ENCODE results near the gene SESN3.
"Not testable (repeated sequence)": the region's sequence is repeated elsewhere in the genome, so short reads cannot be mapped to it uniquely, and the experiment has no call there.

Gene SESN3

DNA sequence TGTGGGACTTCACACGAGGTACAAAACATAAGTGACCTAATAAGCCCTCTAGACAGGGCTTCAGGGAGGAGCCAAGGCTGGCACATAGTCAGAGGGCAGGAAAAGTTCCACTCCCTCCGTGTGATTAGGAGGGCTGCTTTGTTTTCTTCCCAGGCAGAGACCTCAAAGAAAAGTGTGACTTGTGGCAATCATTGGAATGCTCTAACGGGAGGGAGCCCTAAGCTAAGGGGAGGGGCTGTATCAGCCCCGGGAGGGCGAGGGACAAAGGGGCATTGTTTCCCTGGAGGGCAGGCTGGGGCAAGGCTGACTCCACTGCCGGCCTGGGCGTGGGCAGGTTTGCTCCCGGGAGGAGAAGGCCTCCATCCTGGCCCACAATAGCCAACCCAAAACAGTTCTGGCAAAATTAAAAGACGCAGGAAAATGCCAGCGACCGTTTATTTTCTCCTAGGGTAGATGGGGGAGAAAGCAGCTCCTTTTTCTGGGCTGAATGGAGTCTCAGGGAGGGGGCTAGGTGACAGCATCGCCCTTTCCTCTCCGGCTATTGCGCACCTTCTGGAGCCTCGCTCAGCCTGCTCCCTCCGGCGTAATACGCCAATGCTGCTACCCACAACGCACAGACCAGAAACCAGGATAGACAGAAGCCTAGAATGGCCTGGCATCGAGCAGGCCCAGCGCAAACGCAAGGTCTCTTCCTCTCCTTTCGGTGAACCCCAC, 81.2 kb downstream of the SESN3 start:
- DNase-seq, result no peak

DNA sequence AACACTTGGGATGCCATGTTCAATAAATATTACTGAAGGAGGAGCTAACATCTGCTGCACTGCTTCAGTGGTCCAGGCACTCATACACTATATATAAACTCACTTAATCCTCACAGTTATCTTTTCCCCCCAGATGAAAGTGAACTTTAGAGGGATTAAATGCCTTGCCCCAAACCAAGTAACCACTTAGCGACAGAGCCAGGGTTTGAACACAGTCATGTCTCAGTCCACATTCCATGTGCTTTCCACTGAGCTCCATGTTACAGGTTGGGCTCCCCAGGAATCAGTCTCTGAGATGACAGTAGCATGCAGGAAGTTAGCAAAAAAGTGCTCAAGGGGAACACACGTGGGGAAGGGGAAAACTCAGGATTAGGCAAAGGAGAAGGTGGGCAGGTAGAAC, 82.1 kb downstream of the SESN3 start:
- DNase-seq, result no peak

DNA sequence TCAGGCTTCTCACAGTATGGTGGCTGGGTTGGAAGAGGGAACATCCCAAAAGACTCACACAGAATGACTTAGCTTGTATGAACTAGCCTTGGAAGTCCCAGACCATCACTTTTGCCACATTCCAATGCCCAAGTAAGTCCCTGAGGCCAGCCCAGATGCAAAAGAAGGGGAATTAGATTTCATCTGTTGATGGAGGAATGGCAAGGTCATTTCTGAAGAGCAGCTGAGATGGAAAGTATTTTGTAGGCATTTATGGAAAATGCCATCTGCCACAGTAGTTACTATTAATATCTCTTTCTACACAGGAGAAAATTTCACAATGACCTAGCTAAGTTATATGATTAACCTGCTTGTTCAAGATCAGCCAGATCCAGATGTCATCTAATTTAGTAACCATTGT, 82.6 kb downstream of the SESN3 start:
- DNase-seq, result no peak

DNA sequence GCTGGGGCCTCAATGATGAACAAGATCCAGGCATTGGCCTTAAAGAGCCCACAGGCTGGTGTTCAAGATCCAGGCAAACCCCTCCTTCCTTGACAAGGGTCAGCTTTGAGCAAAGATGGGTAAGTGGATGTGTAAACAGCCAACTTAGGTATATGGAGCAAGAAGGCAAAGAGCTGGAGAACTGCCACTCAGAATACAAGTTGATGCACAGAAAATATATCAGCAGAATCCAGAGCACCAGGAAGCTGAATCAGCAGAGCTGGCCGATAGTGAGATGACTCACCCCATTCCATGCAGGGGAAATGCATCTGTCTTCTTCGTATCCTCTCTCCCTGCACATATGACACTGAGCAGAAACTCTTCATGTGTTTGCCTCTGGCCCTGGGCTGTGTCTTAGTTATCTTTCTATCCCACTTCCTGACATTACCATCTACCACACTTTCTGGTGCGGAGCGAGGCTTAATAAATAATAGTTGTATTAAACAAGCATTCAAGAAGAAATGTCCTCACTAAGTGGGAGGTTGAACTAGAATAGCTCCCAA, 83.6 kb downstream of the SESN3 start:
- DNase-seq, result no peak

DNA sequence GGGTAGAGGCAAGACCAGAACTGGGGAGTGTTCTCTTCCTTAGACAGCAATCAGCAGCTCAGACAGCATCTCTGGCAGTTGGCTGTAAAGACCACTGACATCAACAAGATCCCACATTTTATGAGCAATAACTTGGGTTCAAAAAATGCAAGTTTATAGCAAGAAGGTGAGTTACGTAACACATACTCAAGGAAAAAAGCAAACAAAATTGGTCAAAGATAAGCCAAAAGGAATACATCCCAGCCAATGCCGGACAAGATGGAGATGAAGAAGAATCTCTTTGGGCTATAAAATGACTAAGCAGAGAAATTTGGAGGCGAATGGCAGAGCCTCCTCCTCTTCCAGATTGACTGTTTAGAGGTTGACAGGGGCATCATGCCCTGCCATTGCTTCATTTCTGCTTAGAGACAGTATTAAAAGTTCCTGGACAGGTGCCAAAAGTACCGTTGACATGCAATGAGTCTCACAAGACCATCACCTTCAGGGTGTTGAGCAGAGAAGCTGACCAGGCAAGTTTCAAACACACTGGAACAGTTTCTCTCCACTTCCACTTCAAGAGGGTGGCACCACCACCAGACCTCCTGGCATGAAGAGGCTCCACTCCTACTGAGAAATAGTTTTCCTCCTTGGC, 85.5 kb downstream of the SESN3 start:
- DNase-seq, result no peak

DNA sequence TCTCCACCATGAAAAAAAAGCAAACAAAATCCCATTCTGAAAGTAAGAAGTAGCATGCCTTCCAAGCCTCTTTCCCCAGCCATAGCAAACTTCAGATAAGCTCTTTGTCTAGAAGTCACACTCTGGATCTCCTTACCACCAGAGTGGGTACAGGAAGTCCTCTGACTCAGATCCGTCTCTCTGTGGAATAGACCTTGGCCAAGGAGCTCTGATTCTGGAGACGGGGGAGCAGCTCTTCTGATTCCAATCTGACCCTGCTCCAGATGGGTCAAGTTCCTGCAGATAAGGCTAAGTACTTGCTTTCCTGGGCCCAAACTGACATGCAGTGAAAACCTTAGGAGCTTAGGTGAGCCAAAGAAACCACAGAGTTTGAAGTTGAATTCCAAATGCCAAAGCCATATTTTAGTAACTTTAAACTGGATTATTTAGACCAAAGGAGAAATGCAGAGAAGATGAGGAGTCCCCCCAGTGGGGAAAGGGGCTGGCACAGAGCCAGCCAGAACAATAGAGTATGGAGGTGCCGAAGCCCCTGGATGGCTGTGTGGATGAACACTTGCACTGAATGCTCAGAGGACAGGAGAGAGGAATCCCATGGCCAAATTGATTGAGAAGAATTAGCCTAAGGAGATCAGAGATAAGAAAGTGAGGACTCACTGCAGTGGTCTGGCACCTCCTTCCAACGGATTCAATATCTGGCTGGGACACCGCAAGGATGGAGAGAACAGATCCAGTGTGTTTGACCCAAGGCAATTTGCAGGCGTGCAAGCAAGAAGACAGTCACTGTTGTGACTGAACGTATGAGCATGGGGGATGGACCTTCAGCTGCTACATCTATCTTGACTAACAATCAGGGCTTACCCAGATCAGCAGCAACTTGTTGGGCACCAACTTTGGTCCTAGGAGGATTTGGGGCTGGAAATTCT, 86.4 kb downstream of the SESN3 start:
- no peak for DNase-seq

DNA sequence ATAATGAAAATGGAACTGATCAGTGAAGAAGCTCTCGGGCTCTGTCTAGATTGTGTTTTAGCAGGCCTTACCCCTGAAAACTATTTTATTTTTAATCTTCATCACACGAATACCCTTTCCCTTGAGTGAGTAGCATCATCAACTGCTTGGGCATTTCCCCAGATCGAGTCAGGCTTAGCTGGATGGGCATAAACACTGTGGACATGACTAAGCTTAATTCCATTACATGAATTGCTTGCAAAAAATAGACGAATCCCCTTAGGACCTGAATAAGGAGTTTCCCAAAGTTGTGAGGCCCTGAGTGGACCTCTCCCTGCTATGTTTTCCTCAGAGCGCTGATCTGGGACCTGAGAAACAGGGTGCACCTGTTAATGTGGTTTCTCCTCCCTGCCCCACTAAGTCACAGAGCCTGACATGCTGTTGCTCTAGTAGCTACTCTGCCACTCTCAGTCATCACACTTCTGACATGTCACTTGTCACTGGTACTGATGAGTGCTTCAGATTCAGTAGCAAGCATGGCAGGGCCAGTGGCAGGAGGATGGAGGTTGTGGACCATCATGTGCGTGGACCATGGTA, 87.8 kb downstream of the SESN3 start:
- no peak for DNase-seq

DNA sequence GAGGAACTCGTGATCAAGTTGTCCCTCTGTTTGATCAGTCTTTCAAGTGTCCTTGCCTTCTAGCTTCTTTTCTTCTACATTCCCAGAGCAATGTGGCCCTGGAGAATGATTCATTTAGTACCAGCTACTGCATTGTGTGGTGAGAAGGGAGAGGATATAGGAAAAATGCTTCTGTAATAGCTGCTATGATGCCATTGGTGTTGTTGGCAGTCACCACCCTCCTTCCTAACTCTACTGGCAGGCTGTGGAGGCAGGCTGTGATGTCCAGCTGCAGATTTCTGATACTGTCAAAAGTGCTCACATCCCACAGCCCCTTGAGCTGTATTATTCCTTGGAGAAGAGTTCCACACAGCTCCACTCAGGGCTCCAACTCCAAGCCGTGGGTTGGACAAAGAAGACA, 88.6 kb downstream of the SESN3 start:
- DNase-seq, result no peak

DNA sequence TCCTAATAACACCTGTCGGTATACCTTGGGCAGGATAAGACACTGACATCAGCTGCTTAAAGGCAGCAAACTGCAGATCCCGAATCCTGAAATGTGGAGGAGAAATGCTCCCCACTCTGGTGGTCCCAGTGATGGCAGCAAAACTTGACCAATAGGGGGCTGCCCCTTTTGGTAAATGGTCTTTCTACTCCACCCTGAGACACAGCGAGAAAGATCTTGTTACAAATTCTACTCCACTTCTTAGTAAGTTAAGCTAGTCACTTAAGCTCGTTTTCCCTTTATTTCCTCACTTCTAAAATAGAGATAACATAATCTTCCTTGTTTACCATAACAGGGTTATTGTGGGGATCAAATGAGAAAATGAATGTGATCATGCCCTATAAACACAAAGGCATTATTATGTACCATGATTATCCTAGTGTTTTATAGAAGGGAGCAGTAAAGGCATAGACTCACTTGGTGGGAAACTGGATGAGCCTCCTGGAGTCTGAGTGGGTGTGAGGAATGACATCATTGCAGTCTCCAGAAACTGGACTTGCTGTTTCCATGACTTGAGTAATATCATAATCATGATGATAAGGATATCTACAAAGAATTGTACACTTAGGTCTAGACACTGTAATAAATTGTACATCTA, 90.5 kb downstream of the SESN3 start:
- no peak for DNase-seq

DNA sequence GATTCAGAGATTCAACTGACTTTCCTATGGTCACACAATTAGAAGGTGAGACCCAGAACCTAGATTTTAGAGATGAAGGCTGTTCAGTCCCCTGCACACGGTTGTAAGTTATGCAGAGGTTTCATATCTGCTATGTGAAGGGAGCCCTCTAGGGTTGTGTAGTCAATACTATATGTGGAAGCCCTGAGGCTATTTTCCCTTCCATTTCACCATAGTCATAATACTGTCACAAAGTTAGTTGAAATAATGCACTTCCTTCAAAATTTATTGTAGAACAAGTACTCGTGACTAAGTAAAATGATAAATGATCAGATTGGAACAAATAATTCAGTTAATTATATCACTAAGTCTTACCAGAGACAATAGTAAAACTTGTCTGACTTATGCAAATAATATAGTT, 92.6 kb downstream of the SESN3 start:
- DNase-seq, result no peak

DNA sequence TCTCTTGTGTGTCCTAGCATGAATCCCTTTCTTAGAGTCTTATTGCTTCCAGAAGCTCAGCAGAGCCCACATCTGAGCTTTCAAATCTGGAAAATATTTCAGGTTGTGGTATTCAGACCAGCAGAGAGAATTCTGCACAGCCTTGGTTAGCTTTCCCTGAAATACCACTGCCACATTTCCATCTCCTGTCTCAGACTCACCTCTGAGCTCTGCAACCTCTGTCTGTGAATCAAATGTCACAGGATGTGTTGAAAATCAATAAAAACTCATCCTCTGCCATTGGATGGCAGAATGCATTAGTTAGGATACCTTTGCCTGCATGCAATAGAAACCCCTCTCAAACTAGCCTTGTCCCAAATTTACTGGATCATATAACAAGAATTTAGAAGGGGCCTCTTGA, 93.7 kb downstream of the SESN3 start:
- DNase-seq, result no peak

DNA sequence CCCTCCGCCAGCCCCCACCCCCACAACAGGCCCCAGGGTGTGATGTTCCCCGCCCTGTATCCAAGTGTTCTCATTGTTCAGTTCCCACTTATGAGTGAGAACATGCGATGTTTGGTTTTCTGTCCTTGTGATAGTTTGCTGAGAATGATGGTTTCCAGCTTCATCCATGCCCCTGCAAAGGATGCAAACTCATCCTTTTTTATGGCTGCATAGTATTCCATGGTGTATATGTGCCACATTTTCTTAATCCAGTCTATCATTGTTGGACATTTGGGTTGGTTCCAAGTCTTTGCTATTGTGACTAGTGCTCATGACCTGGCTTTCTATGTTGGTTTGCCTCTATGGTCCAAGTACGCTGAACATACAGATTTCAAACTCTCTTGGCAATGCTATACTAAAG, 94.3 kb downstream of the SESN3 start:
- DNase-seq, result not testable (repeated sequence)

DNA sequence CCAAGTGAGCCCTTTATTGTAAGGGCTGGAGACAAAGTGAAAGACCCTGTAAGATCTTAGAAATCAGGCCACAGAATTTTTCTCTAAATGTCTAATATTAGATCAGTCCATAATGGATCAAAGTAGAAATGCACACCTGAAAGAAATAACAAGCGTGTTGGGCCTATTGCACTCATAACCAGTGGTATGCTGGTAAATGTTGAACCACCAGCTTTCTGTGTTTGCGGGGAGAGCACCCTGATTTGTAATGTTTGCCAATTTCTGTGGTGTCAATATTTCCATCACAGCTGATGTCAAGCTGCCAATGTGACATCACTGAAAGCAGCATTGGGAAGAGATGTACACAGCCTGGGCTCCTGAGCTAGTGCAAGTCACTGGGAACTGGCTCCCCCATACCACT, 95.1 kb downstream of the SESN3 start:
- no peak for DNase-seq

DNA sequence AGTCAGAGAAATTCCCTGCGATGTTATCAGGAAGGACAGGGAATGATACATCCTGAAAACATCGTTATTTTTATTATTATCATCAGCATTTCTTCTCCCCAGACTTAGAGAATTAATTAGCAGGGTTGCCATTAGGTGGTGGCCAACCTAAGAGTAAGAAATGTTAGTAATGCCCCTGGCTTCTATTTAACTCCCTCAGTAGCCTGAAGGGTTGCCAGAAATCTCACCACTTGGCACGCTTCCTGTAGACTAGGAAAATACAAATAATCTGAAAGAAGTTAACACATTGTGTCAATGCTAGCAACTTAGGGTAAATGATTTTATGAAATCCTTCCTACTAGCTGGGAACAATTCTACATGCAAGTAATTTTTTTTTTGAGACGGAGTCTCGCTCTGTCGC, 95.8 kb downstream of the SESN3 start:
- DNase-seq, result no peak

DNA sequence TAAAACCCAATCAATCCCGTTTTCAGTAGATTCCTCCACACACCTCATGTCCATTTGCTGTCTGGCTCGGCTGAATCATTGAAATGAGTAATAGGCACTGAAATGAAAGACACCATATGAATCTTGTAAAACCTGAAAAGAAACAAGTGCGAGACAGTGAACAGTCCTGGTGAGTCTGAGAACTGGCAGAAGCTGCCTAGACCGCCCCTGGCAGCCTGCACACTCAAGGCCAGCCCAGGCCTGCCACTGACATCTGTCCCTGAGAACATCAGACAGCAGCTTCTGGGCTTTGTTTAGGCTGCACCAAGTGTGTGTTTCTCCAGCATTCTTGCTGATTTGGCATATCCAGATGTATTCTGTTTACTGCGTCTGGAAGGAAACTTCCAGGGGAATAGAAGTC, 96.5 kb downstream of the SESN3 start:
- DNase-seq, result no peak

DNA sequence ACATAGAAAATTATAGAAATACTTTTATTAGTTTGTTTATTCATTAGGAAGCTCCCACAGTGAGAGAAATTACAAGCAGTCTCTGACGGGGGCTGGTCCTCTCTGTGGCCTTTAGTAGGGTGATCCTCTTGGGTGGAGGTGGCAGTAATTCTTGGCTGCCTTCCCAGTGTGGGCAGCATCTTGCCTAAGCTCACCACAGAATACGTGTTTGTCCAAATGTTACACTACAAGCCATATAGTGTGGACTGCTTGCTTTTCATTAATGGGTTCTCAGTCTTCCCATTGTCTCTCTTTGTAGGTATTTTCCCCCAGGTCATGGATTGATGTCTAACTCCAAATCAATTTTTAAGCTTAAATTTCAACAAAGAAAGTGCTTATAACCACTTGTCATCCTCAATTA, 98.0 kb downstream of the SESN3 start:
- no peak for DNase-seq

DNA sequence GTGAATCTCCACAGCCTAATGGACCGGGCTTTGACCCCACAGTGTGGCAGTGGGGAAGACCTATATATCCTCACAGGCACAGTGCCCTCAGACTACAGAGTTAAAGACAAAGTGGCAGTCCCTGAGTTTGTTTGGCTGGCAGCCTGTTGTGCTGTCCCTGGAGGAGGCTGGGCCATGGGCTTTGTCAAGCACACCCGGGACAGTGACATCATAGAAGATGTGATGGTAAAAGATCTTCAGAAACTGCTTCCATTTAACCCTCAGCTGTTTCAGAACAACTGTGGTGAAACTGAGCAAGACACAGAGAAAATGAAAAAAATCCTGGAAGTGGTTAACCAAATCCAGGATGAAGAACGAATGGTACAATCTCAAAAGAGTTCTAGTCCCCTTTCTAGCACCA, 102.4 kb downstream of the SESN3 start:
- DNase-seq, result no peak

DNA sequence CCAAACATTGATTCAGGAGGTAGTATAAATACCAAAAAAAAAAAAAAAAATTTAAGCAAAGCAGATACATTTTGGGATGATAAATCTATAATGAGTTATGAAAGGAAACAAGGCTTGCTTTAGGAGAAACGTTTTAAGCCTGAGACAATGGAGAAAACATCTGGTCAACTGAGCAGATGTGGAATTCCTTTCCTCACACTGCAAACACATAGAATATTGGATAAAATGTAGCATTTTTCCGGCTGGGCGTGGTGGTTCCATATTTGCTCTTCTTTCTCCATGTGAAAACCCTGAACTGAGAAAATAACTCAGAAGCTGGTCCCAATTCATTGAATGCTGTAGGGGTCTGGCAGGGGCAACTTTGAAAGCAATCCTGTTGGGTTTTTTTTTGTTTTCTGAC, 107.4 kb downstream of the SESN3 start:
- DNase-seq, result no peak

DNA sequence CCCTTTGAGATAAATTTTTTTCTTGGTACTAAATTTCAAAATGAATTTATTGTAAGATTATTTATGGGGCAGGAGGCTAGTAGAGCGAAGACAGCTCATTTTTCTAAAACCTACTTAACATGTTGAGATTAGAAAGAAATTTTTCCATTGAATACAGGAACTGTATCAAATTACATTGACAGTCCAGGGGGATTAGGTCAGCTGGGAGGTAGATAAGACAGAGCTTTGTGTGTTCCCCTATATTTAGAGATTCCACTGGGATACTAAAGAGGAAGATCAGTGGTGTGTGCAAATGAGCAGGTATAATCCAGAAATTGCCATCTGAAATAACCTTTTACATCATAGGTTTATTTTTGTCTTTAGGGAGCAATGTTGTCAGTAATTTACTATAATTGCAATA, 109.3 kb downstream of the SESN3 start:
- DNase-seq, result no peak

DNA sequence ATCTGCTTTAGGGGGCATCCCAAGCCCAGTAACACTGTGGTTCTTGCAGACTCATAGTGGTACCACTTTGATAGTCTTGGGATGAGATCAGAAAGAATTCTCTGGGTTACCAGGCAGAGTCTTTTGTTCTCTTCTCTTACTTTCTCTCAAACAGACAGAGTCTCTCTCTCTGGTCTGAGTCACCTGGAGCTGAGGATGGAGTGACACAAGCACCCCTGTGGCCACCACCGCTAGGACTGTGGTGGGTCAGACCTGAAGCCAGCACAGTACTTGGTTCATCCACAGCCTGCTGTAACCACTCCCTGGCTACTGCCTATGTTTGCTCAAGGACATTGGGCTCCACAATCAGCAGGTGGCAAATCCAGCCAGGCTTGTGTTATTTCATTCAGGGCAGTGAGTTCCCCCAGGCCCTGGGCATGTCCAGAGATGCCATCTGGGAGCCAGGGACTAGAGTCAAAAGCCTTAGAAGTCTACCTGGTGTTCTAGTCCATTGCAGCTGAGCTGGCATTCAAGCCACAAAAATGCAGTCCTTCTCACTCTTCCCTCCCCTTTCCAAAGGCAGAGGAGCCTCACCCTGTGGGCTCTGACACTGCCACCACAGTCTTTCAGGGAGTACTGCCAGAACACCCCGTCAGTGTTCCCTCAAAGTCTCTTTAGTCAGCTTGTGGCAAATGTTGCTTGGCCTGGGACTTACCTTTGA, 111.5 kb downstream of the SESN3 start:
- DNase-seq, result no peak

DNA sequence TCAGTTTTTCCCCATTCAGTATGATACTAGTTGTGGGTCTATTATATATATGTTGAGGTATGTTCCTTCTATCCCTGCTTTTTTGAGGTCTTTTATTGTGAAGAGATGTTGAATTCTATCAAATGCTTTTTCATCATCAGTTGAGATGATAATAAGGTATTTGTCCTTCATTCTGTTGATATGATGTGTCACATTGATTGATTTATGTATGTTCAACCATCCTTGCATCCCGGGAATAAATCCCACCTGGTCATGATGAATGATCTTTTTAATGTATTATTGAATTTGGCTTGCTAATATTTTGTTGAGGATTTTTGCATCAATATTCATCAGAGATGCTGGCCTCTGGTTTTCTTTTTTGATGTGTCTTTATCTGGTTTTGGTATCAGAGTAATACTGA, 115.4 kb downstream of the SESN3 start:
- DNase-seq, result no peak

Measured in central memory CD4-positive, alpha-beta T cell (primary cell).